Measurements from ENCODE around the gene SLC11A2. TPM values are rescaled to one million over a fixed set of nuclear protein-coding genes. Genes with fewer than 3 reads are reported as not detected.

The SLC11A2 gene
- total and polyA plus RNA-seq, 2 of the 4 experiments (the other 2 are of a cell fraction): 28.0 to 45.3 TPM

- Histone ChIP-seq H2AK9ac (replicated peaks; ENCODE audit: low read depth, low read length, poor library complexity) (no peak overlapping the region), H3K14ac (replicated peaks; ENCODE audit: low read depth, low read length) (no peak overlapping the region), H3K27me3 (ENCODE audit: control insufficient read depth, insufficient read depth, low read length) (no peaks in the 10 kb centered on the region), H4K91ac (ENCODE audit: insufficient read depth, low read depth, low read length) (no peak overlapping the region), H3K23ac (ENCODE audit: low read depth, low read length) (no peak overlapping the region), H2AFZ (replicated peaks; ENCODE audit: low read length, poor library complexity) (no peak overlapping the region), H3K18ac (ENCODE audit: low read depth, low read length) (no peak overlapping the region), H3K4me2 (ENCODE audit: low read depth, low read length) (no peak overlapping the region), H3K36me3 (ENCODE audit: control insufficient read depth, insufficient read depth, low read length) (no peaks in the 10 kb centered on the region), H4K20me1 (ENCODE audit: insufficient read depth, low read length) (no peaks in the 10 kb centered on the region), H3K9me1 (ENCODE audit: insufficient read depth, low read length) (peaks cover 3% of the 10 kb centered on the region; the same call in 1 of the 2 replicates), H3K4me1 (ENCODE audit: control insufficient read depth, insufficient read depth, low read length) (no peaks in the 10 kb centered on the region), H3K27ac (ENCODE audit: insufficient read depth, low read length) (no peak overlapping the region), H2BK20ac (ENCODE audit: low read depth, low read length) (no peak overlapping the region), H3K4me3 (ENCODE audit: insufficient read depth, low read depth, low read length) (no peak overlapping the region), H3K4ac (ENCODE audit: low read depth, low read length) (no peak overlapping the region), H3K9ac (ENCODE audit: low read depth, low read length) (no peak overlapping the region), H2BK5ac (ENCODE audit: low read depth, low read length, poor library complexity, severe bottlenecking) (no peak overlapping the region), H2AK5ac (ENCODE audit: low read depth, low read length) (no peak overlapping the region), H3K79me1 (ENCODE audit: low read depth in 1 of 2, low read length in 2 of 2) (no peaks in the 10 kb centered on the region), H4K8ac (ENCODE audit: low read depth in 2 of 2, low read length in 2 of 2) (no peak overlapping the region), H3K56ac (ENCODE audit: extremely low read depth, insufficient read depth, low read length) (no peak overlapping the region), H4K5ac (ENCODE audit: low read depth, low read length) (no peak overlapping the region), H2BK120ac (ENCODE audit: low read depth, low read length) (no peak overlapping the region), H2BK15ac (ENCODE audit: low read depth, low read length) (no peak overlapping the region), H3K9me3 (ENCODE audit: control insufficient read depth, insufficient read depth, low read length) (no peaks in the 10 kb centered on the region)
- no peak for ATAC-seq (ENCODE audit: low read depth)
- DNase-seq: no peak
- BruUV-seq (replicated peaks): no TSS peak
- CTCF ChIA-PET: interaction anchor here (0.6 kb wide), 1 partner anchor 18 kb away, joined by 3 read pairs; no protein-coding TSS in a partner anchor
- POLR2A ChIA-PET (ENCODE audit: unreplicated experiment): no interaction called here
- intact Hi-C loops (cut with micrococcal nuclease): no loop called here
- TF ChIP-seq NFE2L2 (IDR thresholded peaks at IDR 0.05; ENCODE audit: low read depth, low read length): no peak
- TF ChIP-seq USF2 (IDR thresholded peaks at IDR 0.05; ENCODE audit: low read depth, low read length): no peak
- TF ChIP-seq BHLHE40 (IDR thresholded peaks at IDR 0.05; ENCODE audit: low read depth, low read length): no peak
- TF ChIP-seq CEBPB (IDR thresholded peaks at IDR 0.05; ENCODE audit: low read depth, low read length): no peak
- no peak for TF ChIP-seq CHD1 (IDR thresholded peaks at IDR 0.05; ENCODE audit: low read depth, low read length)
- TF ChIP-seq POLR2A (IDR thresholded peaks at IDR 0.05; ENCODE audit: low read depth, low read length): no peak
- TF ChIP-seq RFX5 (IDR thresholded peaks at IDR 0.05; ENCODE audit: low read depth, low read length): no peak
- TF ChIP-seq FOS (IDR thresholded peaks at IDR 0.05; ENCODE audit: low read depth, low read length): no peak
- no peak for TF ChIP-seq MAFK (IDR thresholded peaks at IDR 0.05; ENCODE audit: low read depth, low read length)
- WGBS, 2 experiments (ENCODE audit: extremely low coverage in 2 of 2, insufficient read length in 1 of 2): no CpG with 5 or more reads among the region's 3 CpGs
- in situ Hi-C loops (cut with MboI; ENCODE audit: low sequenced_read_pairs): no loop called here
- dilution Hi-C loops (cut with HindIII; ENCODE audit: low sequenced_read_pairs, unreplicated experiment): no loop called here
These were observed 78.1 kb downstream of the SLC11A2 start for GRCh38 chr12:50947933-50948626.
